A549 treated with GW870086 at 1 μM for 4 hours (cell line): Measurements from ENCODE around the gene ALDH9A1. TPM values are rescaled to one million over a fixed set of nuclear protein-coding genes. Genes with fewer than 3 reads are reported as not detected.

Experiments used
- total RNA-seq: library from RNA; stranded (reverse); fragments of 200-300 nt; extraction: Qiagen RNA extraction; gene quantifications from 5 replicates; pipeline ENCODE4 v1.2.3, GENCODE V29; 2022; ENCODE audit warnings: low read depth

ALDH9A1 gene
- total RNA-seq, result 38.4 to 42.4 TPM (median 41.4 TPM) in 5 replicates

GRCh38 chr1:165697881-165698760 is at the start of gene ALDH9A1:
ALDH9A1 (minus strand) TSS chr1:165698562; CDS start chr1:165698558, 4 bp downstream.

DNA sequence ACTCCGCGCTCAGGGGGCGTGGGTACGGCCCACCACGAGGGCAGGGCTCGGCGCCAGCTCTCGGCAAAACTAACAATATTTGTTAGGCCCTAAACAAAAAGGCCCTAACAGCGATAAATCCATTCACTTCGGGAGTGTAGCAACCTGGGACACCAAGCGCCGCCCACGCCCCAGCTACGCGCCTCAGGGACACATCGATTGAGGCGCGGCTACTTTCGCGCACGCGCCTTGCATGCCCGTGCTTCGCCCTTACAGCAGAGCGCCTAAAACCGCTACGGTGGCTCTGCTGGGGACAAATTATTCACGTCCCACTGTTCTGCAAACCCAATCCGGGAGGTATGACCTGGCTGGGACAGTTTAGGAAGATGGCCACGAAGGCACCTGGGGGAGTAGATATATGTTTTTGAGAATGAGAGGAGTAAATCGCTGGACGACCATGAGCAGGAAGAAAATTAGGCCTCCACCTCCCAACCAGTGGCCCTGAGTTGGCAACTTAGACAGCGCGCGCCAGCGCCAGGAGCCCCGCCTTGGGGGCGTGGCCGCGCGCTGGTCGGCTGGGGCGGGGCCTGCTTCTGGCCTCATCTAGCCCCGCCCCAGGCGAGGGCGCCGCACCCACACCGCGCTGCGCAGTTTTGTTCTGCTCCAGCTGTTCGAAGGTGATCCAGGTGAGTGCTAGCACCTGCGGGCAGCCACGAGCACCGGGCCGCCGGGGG is 67.6 kb downstream of the ALDH9A1 start, which contains the start of gene MGST3:
TSS of gene MGST3 (plus strand) at position 606 of the 713 bp plus-strand sequence. CDS start 18,614 bp downstream, outside the sequence.

Other genes starting within 250 kb of the ALDH9A1 start
- gene LRRC52, start 154.6 kb downstream of the ALDH9A1 start, total RNA-seq, result not detected in 5 replicates
- 210 to 259 TPM (median 217 TPM) in 5 replicates for gene MGST3, start 67.3 kb downstream of the ALDH9A1 start, total RNA-seq
- 152 to 174 TPM (median 165 TPM) in 5 replicates for gene TMCO1, start 70.3 kb upstream of the ALDH9A1 start, total RNA-seq
- 122 to 131 TPM (median 125 TPM) in 5 replicates for gene UCK2, start 129.1 kb upstream of the ALDH9A1 start, total RNA-seq